ENCODE results near the gene ANOS1.

DNA sequence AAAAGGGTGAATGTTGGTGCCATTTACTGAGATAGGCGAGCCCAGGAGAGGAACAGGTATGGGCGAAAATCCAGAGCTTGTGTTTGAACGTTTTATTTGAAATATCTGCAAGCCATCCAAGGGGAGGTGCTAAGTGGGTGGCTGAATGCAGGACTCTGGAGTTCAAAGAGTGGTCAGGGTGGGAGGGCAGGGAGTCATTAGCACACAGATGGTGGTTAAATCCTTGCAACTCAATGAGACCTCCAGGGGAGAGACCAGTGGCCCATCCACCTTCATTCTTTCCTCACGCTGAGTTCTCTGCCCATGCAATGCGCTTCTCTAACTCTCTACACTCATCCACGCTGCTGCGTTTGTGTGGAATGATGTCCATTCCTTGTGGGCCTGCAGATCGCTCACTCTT lies 166.2 kb downstream of the ANOS1 start:
- TF ChIP-seq, protein P1, sequence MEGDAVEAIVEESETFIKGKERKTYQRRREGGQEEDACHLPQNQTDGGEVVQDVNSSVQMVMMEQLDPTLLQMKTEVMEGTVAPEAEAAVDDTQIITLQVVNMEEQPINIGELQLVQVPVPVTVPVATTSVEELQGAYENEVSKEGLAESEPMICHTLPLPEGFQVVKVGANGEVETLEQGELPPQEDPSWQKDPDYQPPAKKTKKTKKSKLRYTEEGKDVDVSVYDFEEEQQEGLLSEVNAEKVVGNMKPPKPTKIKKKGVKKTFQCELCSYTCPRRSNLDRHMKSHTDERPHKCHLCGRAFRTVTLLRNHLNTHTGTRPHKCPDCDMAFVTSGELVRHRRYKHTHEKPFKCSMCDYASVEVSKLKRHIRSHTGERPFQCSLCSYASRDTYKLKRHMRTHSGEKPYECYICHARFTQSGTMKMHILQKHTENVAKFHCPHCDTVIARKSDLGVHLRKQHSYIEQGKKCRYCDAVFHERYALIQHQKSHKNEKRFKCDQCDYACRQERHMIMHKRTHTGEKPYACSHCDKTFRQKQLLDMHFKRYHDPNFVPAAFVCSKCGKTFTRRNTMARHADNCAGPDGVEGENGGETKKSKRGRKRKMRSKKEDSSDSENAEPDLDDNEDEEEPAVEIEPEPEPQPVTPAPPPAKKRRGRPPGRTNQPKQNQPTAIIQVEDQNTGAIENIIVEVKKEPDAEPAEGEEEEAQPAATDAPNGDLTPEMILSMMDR (IDR thresholded peaks at IDR 0.05; ENCODE audit: poor library complexity, severe bottlenecking), result no peak
- TF ChIP-seq POLR2AphosphoS5 (IDR thresholded peaks at IDR 0.05), result no peak
